ENCODE measurements around the gene ENTREP1. TPM values are rescaled to one million over a fixed set of nuclear protein-coding genes. Genes with fewer than 3 reads are reported as not detected.

ENTREP1 gene
- total and polyA plus RNA-seq, 9 donors: 17.7 to 36.9 (median 24.5) TPM

- TF ChIP-seq POLR2A (IDR thresholded peaks at IDR 0.05): no peak
- TF ChIP-seq CTCF (IDR thresholded peaks at IDR 0.05): no peak
- no peak for TF ChIP-seq EP300 (IDR thresholded peaks at IDR 0.05)
- Histone ChIP-seq H3K27me3 (no peaks in the 10 kb centered on the region), H3K9me3 (no peaks in the 10 kb centered on the region), H3K4me3 (no peak overlapping the region), H3K36me3 (no peaks in the 10 kb centered on the region), H3K4me1 (ENCODE audit: insufficient read depth) (peaks cover 24% of the 10 kb centered on the region), H3K27ac (no peak overlapping the region)
- no peak for DNase-seq
- 70 to 76% (median 73%) methylated on average over 2 of the region's 2 CpGs for WGBS, 3 donors
- intact Hi-C loops (cut with DNase I): no loop called here
Observed at GRCh38 chr9:69377981-69378380, 53.0 kb downstream of the ENTREP1 start.

- H3K4me3 ChIP-seq: no peak overlapping the region
- no peaks in the 10 kb centered on the region for H3K36me3 ChIP-seq
- H3K27me3 ChIP-seq: no peaks in the 10 kb centered on the region
- TF ChIP-seq EP300 (IDR thresholded peaks at IDR 0.05) (no peak), POLR2A (IDR thresholded peaks at IDR 0.05) (no peak), CTCF (IDR thresholded peaks at IDR 0.05) (no peak)
- H3K4me1 ChIP-seq (ENCODE audit: insufficient read depth): peaks cover 21% of the 10 kb centered on the region
- no peak for DNase-seq
- H3K9me3 ChIP-seq: no peaks in the 10 kb centered on the region
- H3K27ac ChIP-seq: no peak overlapping the region
- 61 to 67% (median 66%) methylated on average over 9 of the region's 9 CpGs for WGBS, 3 donors
- intact Hi-C loops (cut with DNase I): no loop called here
Observed at GRCh38 chr9:69379270-69379982, 54.4 kb downstream of the ENTREP1 start.

- Histone ChIP-seq H3K4me1 (ENCODE audit: insufficient read depth) (peaks cover 15% of the 10 kb centered on the region), H3K27me3 (no peaks in the 10 kb centered on the region), H3K4me3 (no peak overlapping the region), H3K27ac (no peak overlapping the region), H3K36me3 (no peaks in the 10 kb centered on the region), H3K9me3 (no peaks in the 10 kb centered on the region)
- 90 to 95% (median 95%) methylated on average over 6 of the region's 6 CpGs for WGBS, 3 donors
- DNase-seq: no peak
- TF ChIP-seq CTCF (IDR thresholded peaks at IDR 0.05) (no peak), EP300 (IDR thresholded peaks at IDR 0.05) (no peak), POLR2A (IDR thresholded peaks at IDR 0.05) (no peak)
- intact Hi-C loops (cut with DNase I): no loop called here
Observed at GRCh38 chr9:69380301-69380700, 55.3 kb downstream of the ENTREP1 start.

GRCh38 chr9:69380811-69381210, 55.8 kb downstream of the ENTREP1 start:
- intact Hi-C loops (cut with DNase I): no loop called here
- no peak for DNase-seq
- H3K4me3 ChIP-seq: no peak overlapping the region
- 94 to 98% (median 96%) methylated on average over 3 of the region's 3 CpGs for WGBS, 3 donors
- no peak for TF ChIP-seq CTCF (IDR thresholded peaks at IDR 0.05)
- no peak for TF ChIP-seq POLR2A (IDR thresholded peaks at IDR 0.05)
- no peak for TF ChIP-seq EP300 (IDR thresholded peaks at IDR 0.05)
- H3K27ac ChIP-seq: no peak overlapping the region
- H3K9me3 ChIP-seq: no peaks in the 10 kb centered on the region
- H3K4me1 ChIP-seq (ENCODE audit: insufficient read depth): peaks cover 11% of the 10 kb centered on the region
- no peaks in the 10 kb centered on the region for H3K36me3 ChIP-seq
- no peaks in the 10 kb centered on the region for H3K27me3 ChIP-seq

Data from ovary (tissue), 9 donors.